ENCODE data around the gene TEAD3. TPM values are rescaled to one million over a fixed set of nuclear protein-coding genes. Genes with fewer than 3 reads are reported as not detected.
A peak's percentile ranks its signal among the peaks of the same experiment; 100 is the strongest.

TEAD3 gene
- total RNA-seq, 1 donor from 2014 or later: 75.5 TPM

DNA sequence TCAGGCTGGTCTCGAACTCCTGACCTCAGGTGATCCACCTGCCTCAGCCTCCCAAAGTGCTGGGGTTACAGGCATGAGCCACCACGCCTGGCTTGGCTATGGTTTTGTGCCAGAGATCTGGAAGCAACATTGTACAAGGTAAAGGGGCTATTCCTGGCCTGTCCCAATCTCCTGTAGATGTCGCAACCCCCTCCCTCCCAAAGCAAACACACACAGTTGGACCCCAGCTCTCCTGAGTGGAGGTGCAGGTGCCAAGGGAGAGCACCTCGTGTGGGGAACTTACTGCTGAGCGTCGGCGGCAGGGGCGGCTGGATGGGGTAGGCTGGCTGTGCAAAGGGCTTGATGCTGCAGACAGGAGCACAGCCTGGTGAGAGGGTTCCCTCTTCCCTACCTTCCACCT lies 19.9 kb downstream of the TEAD3 start:
- Histone ChIP-seq H3K4me2 (ENCODE audit: low read length) (no peak overlapping the region), H3K9ac (ENCODE audit: low read length) (no peak overlapping the region), H3K4me1 (ENCODE audit: insufficient read depth, low read length) (no peaks in the 10 kb centered on the region), H4K20me1 (ENCODE audit: insufficient read depth, low read length) (peaks cover 80% of the 10 kb centered on the region), H3K36me3 (ENCODE audit: insufficient read depth, low read length) (peaks cover 19% of the 10 kb centered on the region), H3K27me3 (ENCODE audit: insufficient read depth, low read length) (no peaks in the 10 kb centered on the region), H3K4me3 (ENCODE audit: insufficient read depth, low read depth, low read length) (no peak overlapping the region), H3K79me2 (ENCODE audit: insufficient read depth, low read length) (peaks cover 18% of the 10 kb centered on the region), H3K9me3 (ENCODE audit: insufficient read depth, low read depth, low read length) (no peaks in the 10 kb centered on the region), H2AFZ (ENCODE audit: low read depth, low read length) (no peak overlapping the region), H3K27ac (ENCODE audit: low read depth, low read length) (no peak overlapping the region)
- no peak overlapping the region for H3K27ac Mint-ChIP-seq (ENCODE audit: unreplicated experiment)
- H3K36me3 Mint-ChIP-seq (ENCODE audit: low read depth, unreplicated experiment): peaks cover 16% of the 10 kb centered on the region
- no peak for DNase-seq (ENCODE audit: low read depth)
- no peaks in the 10 kb centered on the region for H3K4me1 Mint-ChIP-seq (ENCODE audit: low read depth, unreplicated experiment)
- no peak for FAIRE-seq
- TF ChIP-seq, protein P1, sequence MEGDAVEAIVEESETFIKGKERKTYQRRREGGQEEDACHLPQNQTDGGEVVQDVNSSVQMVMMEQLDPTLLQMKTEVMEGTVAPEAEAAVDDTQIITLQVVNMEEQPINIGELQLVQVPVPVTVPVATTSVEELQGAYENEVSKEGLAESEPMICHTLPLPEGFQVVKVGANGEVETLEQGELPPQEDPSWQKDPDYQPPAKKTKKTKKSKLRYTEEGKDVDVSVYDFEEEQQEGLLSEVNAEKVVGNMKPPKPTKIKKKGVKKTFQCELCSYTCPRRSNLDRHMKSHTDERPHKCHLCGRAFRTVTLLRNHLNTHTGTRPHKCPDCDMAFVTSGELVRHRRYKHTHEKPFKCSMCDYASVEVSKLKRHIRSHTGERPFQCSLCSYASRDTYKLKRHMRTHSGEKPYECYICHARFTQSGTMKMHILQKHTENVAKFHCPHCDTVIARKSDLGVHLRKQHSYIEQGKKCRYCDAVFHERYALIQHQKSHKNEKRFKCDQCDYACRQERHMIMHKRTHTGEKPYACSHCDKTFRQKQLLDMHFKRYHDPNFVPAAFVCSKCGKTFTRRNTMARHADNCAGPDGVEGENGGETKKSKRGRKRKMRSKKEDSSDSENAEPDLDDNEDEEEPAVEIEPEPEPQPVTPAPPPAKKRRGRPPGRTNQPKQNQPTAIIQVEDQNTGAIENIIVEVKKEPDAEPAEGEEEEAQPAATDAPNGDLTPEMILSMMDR (IDR thresholded peaks at IDR 0.05; ENCODE audit: insufficient read depth, low read depth, low read length): no peak
- no peak for TF ChIP-seq EZH2 (IDR thresholded peaks at IDR 0.05; ENCODE audit: insufficient read depth, low read length)
- H3K4me3 Mint-ChIP-seq (ENCODE audit: unreplicated experiment): peak overlapping the region; percentile 57
- no peaks in the 10 kb centered on the region for H3K27me3 Mint-ChIP-seq (ENCODE audit: low read depth, unreplicated experiment)
- H3K9me3 Mint-ChIP-seq (ENCODE audit: unreplicated experiment): no peaks in the 10 kb centered on the region

DNA sequence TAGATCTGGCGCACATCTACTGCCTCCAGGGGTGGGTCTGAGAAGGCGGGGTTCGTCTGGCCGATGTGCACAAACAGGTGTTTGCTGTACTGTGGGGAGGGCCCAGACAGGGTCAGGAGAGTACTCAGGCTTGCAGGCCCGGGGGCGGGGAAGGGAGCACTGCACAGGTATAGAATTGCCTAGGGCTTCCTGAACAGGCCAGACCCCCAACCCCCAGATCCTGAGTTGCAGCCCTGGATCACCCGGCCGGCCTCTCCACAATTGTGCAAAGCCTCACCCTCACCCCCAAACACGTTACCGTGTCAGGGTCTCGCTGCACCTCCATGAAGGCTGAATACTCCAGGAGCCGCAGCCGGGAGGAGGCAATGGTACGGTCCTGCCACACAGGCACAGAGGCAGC lies 20.9 kb downstream of the TEAD3 start:
- Histone ChIP-seq H3K4me2 (ENCODE audit: low read length) (no peak overlapping the region), H3K9ac (ENCODE audit: low read length) (no peak overlapping the region), H4K20me1 (ENCODE audit: insufficient read depth, low read length) (peaks cover 81% of the 10 kb centered on the region), H3K27me3 (ENCODE audit: insufficient read depth, low read length) (no peaks in the 10 kb centered on the region), H3K27ac (ENCODE audit: low read depth, low read length) (no peak overlapping the region), H3K79me2 (ENCODE audit: insufficient read depth, low read length) (peaks cover 20% of the 10 kb centered on the region), H2AFZ (ENCODE audit: low read depth, low read length) (no peak overlapping the region), H3K36me3 (ENCODE audit: insufficient read depth, low read length) (peaks cover 20% of the 10 kb centered on the region), H3K4me1 (ENCODE audit: insufficient read depth, low read length) (peaks cover 6% of the 10 kb centered on the region), H3K9me3 (ENCODE audit: insufficient read depth, low read depth, low read length) (no peaks in the 10 kb centered on the region), H3K4me3 (ENCODE audit: insufficient read depth, low read depth, low read length) (no peak overlapping the region)
- H3K9me3 Mint-ChIP-seq (ENCODE audit: unreplicated experiment): no peaks in the 10 kb centered on the region
- H3K27ac Mint-ChIP-seq (ENCODE audit: unreplicated experiment): no peak overlapping the region
- no peak overlapping the region for H3K4me3 Mint-ChIP-seq (ENCODE audit: unreplicated experiment)
- peaks cover 4% of the 10 kb centered on the region for H3K4me1 Mint-ChIP-seq (ENCODE audit: low read depth, unreplicated experiment)
- FAIRE-seq: no peak
- no peak for TF ChIP-seq EZH2 (IDR thresholded peaks at IDR 0.05; ENCODE audit: insufficient read depth, low read length)
- TF ChIP-seq, protein P1 (IDR thresholded peaks at IDR 0.05; ENCODE audit: insufficient read depth, low read depth, low read length): no peak
- H3K27me3 Mint-ChIP-seq (ENCODE audit: low read depth, unreplicated experiment): no peaks in the 10 kb centered on the region
- H3K36me3 Mint-ChIP-seq (ENCODE audit: low read depth, unreplicated experiment): peaks cover 17% of the 10 kb centered on the region
- no peak for DNase-seq (ENCODE audit: low read depth)

DNA sequence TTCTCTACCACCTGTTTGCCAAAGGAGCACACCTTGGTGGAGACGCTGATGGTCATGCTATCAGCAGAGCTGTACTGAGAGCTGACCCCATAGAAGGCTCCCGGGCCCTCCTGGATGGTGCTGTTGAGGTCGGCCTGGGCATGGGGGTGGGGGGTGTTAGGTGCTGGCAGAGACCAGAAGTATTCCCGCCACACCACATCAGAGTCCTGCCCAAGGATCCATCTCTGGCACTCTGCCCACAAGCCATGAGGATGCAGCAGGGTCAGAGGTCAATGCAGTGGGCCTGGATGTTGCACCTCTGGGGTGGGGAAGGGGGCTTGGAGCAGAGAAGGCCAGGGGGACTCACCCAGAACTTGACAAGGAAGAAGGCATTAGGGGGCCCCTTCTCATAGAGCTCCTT lies 21.3 kb downstream of the TEAD3 start:
- peaks cover 24% of the 10 kb centered on the region for H3K79me2 ChIP-seq (ENCODE audit: insufficient read depth, low read length)
- no peak overlapping the region for H3K4me2 ChIP-seq (ENCODE audit: low read length)
- TF ChIP-seq, protein P1 (IDR thresholded peaks at IDR 0.05; ENCODE audit: insufficient read depth, low read depth, low read length): no peak
- no peak for TF ChIP-seq EZH2 (IDR thresholded peaks at IDR 0.05; ENCODE audit: insufficient read depth, low read length)
- peaks cover 10% of the 10 kb centered on the region for H3K4me1 ChIP-seq (ENCODE audit: insufficient read depth, low read length)
- Mint-ChIP-seq H3K36me3 (ENCODE audit: low read depth, unreplicated experiment) (peaks cover 20% of the 10 kb centered on the region), H3K27ac (ENCODE audit: unreplicated experiment) (no peak overlapping the region), H3K27me3 (ENCODE audit: low read depth, unreplicated experiment) (no peaks in the 10 kb centered on the region), H3K4me1 (ENCODE audit: low read depth, unreplicated experiment) (peaks cover 5% of the 10 kb centered on the region), H3K4me3 (ENCODE audit: unreplicated experiment) (no peak overlapping the region), H3K9me3 (ENCODE audit: unreplicated experiment) (no peaks in the 10 kb centered on the region)
- H3K27ac ChIP-seq (ENCODE audit: low read depth, low read length): no peak overlapping the region
- no peaks in the 10 kb centered on the region for H3K27me3 ChIP-seq (ENCODE audit: insufficient read depth, low read length)
- H3K9ac ChIP-seq (ENCODE audit: low read length): no peak overlapping the region
- FAIRE-seq (no peak), DNase-seq (ENCODE audit: low read depth) (no peak)
- no peaks in the 10 kb centered on the region for H3K9me3 ChIP-seq (ENCODE audit: insufficient read depth, low read depth, low read length)
- peaks cover 24% of the 10 kb centered on the region for H3K36me3 ChIP-seq (ENCODE audit: insufficient read depth, low read length)
- H3K4me3 ChIP-seq (ENCODE audit: insufficient read depth, low read depth, low read length): no peak overlapping the region
- peaks cover 81% of the 10 kb centered on the region for H4K20me1 ChIP-seq (ENCODE audit: insufficient read depth, low read length)
- H2AFZ ChIP-seq (ENCODE audit: low read depth, low read length): no peak overlapping the region

Measured in astrocyte (in vitro differentiated cells and primary cell).